Measurements from ENCODE around the gene CLIP3.
A peak's percentile ranks its signal among the peaks of the same experiment; 100 is the strongest.
"Not testable (repeated sequence)": the region's sequence is repeated elsewhere in the genome, so short reads cannot be mapped to it uniquely, and the experiment has no call there.

The CLIP3 gene

DNA sequence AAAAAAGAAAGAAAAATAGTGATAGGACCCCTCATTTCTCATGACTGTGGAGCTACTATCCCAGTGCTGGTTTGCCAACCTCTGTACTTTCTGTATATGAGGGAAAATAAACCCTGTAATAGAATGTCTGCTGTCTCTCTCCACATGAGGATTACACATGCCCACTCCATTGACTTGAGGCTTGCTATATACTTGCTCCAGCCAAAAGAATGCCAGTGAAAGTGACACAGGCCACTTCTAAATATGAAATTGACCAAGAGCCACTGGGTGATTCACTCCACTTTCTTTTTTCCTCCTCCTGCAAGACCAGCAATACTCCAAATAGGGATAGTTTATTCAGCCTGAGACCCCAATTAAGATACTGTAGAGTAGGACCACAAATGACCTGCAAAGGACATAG, 15.2 kb upstream of the CLIP3 start:
- no peak for DNase-seq (ENCODE audit: low read depth in 2 of 2)

DNA sequence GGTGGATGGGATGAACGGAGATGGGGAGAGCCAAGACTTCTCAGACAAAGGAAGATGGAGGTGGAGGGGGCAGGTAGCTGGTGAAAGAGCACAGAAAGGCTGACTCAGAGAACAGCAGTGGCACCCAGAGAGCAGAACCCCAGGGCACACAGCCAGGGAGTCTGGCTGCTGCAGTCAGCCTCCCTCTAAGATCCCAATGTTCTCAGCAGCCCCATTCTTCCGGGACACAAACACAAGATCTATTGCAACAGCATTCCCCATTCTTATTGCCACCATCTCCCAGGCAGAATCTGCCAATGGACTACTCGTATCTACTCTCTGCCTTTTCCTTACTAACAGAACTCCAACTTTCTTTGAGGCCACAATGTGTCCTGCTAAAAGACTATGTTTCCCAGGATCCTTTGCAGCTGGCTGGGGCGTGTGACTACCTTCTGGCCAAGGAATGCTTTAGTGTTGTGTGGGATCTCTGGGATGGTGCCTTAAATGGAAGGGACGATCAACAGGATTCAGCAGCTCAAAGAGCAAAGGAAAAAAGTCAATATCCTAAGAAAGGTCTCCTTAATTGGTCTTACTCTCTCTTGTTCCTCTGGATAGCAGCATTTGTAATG, 13.9 kb upstream of the CLIP3 start:
- DNase-seq (ENCODE audit: low read depth in 2 of 2) = no peak

DNA sequence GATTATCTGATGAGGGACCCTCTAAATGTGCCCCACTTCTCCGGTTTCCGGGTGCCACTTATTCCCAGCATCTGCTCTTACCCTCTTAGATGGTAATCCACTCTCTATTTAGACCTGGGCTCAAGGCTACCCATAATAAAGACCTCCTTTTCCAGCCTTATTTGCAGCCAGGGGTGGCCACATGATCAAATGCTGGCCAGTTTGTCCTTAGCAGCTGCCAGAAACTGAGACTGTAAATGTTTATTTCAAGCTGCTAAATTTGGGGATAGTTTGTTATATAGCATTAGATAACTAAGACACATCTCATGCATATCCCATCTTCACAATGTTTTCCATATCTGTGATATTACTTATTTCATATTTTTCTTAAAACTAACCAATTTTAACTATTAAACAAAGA, 11.3 kb upstream of the CLIP3 start:
- DNase-seq (ENCODE audit: low read depth in 2 of 2) = no peak

DNA sequence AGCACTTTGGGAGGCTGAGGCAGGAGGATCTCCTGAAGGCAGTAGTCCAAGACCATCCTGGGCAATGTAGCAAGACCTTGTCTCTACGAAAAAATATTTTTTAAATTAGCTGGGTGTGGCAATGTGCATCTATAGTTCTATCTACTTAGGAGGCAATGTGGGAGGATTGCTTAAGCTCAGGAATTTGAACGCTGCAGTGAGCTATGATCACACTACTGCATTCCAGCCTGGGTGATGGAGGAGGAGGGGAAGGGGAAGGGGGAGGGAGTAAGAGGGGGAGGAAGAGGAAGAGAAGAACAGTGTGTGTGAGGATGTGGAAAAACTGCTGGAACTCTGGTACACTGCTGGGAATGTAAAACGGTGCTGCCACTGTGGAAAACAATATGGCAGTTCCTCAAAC, 9.2 kb upstream of the CLIP3 start:
- no peak for DNase-seq (ENCODE audit: low read depth in 2 of 2)

DNA sequence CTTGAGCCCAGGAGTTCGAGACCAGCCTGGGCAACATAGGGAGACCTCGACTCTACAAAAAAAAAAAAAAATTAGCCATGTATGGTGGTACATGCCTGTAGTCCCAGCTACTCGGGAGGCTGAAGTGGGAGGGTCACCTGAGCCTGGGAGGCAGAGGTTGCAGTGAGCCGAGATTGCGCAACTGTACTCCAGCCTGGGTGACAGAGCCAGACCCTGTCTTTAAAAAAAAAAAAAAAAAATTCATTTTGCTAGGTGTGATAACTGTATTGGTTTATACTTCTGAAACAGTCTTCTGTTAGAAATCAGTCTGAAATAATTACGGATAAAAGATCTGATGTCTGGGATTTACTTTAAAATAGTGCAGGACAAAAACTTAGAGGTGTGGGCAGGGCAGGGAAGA, 8.4 kb upstream of the CLIP3 start:
- not testable (repeated sequence) for DNase-seq (ENCODE audit: low read depth in 2 of 2)

DNA sequence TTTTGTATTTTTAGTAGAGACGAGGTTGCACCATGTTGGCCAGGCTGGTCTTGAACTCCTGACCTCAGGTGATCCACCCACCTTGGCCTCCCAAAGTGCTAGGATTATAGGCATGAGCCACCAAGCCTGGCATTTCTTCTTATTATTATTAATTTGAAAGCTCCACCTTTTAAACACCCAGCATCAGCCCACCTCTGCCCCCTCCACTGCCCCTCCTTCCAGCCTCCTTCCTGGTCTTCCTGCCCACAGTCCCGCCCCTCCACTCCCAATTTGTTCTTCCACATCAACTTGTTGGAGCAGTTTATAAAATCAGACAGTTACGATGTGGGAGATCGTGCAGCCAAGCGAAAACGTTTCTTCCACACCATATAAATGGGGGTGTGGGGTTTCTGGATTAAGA, 7.8 kb upstream of the CLIP3 start:
- no peak for DNase-seq (ENCODE audit: low read depth in 2 of 2)

DNA sequence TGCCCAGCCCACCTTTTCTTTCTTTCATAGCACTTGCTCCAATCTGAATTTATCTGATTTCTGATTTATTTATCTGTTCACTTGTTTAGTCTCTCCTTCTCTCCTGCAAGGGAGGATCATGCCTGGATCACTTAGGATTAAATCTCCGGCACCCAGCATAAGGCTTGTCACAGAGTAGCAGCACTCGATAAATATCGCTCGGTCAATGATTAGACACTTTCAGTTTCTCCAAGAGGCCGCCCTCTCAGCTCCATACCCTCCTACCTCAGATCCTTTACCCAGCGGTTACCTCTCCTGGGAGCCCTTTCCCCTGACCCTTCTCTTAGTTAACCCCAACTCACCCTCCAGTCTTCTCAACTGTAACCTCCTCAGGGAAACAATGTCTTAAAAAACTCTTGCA, 1.4 kb downstream of the CLIP3 start:
- no peak for DNase-seq (ENCODE audit: low read depth in 2 of 2)

DNA sequence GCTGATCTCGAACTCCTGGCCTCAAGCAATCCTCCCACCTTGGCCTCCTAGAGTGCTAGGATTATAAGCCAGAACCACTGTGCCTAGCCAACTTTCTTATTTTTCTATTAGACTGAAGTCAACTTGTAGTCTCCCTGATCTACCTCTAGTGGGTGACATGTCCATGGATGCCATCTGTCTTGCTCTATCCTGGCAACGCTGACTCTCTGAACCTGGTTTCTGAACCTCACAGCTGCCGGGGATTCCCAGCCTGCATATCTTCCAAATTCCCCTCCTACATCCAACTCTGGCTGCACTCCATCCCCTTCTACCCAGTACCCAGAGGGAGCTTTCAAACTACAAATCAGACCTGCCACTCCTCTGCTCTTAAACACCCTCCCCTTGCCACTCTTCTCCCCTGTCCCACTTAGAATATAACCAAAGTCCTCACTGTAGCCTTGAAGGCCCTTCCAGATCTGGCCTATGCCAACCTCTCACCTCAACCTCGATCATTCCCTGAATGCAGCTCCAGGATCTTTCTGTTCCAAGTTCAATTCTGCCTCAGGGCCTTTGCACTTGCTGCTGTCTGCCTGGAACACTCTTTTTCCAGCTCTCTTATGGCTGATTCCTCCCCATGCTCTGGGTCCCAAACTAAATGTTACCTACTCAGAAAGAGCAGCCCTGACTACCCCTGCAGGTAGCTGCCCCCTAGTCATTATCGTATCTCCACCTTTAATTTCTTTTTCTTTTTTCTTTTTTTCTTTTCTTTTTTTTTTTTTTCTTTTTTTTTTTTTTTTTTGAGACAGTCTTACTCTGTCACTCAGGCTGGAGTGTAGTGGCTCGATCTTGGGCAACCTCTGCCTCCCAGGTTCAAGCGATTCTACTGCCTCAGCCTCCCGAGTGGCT, 2.2 kb downstream of the CLIP3 start:
- no peak for DNase-seq (ENCODE audit: low read depth in 2 of 2)

DNA sequence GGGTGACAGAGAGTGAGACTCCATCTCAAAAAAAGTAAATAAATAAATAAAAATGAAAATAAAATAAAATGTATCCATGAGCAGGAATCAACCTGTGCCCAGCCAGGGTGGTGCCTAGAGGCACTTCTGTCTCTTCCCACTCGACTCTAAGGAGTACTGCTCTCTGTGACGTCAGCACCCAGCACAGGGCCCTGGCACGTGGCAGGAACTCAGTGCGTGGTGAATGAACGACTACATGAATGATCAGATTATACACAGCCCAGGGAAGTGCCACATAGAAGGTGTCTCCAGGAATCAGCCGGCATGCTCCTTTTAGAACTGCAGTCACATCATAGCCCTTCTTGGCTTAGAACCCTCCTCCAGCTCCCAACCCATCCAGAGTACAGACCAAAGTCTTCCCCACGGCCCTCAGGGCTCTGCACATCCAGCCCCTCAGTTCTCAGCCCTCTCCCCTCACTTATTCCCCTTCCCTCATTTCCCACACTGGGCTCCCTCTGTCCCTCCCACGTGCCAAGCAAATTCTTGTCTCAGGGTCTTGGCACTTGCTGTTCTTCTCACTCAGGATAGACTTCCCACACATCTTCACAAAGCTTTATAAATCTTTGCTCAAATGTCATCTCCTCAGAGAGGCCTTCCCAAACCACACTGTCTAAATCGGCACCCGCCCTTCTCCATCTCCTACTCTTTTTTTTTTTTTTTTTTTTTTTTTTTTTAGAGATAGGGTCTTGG, 4.2 kb downstream of the CLIP3 start:
- no peak for DNase-seq (ENCODE audit: low read depth in 2 of 2)

DNA sequence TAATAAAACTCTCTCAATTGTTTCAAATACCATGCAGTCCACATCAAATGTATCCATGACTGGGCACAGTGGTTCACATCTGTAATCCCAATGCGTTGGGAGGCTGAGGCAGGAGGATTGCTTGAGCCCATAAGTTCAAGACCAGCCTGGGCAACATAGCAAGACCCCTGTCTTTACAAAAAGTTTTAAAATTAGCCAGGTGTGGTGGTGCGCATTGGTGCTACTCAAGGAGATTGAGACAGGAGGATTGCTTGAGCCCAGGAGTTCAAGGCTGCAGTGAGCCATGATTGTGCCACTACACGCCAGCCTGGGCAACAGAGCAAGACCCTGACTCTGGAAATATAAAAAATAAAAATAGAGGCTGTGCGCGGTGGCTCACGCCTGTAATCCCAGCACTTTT, 5.0 kb downstream of the CLIP3 start:
- DNase-seq (ENCODE audit: low read depth in 2 of 2) = no peak

DNA sequence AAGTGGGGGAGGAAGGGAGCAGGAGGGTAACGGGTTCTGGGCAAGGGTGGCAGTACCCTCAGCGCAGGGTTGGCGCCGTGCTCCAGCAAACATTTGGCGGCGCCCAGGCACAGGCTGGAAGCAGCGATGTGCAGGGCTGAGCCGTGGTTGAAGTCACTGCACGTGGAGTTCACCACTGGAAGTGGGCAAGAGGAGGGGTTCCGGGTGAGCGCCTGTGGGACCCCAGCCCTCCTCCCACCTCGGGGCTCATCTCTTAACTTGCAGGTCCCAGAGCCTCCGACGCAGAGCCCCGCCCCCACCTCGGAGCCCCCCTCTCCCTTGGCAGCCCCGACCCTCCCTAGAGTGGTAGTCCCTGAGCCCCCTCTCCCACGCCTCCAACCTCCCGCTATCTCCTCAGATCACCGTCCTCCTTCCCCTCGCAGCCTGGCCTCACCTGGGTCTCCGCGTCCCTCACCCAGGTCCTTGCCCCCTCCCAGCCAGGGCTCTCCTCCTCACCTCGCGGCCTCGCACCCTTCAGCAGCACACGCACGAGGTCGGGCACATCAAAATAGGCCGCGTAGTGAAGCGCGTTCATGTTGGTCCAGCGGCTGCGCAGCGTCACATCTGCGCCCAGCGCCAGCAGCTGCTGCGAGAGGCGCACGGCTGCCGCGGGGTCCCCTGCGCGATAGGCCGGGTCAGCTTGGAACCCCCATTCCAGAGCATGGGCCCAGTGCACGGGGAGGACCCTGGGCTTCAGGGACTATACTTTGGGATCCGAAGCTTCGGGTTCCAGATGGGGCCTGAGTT, 6.4 kb downstream of the CLIP3 start:
- no peak for DNase-seq (ENCODE audit: low read depth in 2 of 2)

DNA sequence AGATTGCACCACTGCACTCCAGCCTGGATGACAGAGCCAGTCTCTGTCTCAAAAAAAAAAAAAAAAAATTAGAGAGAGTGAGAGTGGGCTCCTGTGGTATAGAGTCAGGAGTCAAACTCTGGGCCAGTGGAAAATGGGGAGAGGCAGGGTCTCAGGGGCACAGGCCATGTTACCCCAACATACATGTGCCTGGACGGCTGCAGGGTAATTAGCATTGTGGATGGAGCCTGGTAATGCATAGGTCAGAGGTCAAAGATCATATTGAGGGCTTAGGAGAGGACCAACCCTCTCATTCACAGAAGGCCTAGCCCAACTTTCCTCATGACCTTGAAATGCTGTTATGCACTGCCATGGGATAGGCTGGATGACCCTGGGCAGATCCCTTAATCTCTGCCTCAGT, 7.1 kb downstream of the CLIP3 start:
- DNase-seq (ENCODE audit: low read depth in 2 of 2) = no peak

DNA sequence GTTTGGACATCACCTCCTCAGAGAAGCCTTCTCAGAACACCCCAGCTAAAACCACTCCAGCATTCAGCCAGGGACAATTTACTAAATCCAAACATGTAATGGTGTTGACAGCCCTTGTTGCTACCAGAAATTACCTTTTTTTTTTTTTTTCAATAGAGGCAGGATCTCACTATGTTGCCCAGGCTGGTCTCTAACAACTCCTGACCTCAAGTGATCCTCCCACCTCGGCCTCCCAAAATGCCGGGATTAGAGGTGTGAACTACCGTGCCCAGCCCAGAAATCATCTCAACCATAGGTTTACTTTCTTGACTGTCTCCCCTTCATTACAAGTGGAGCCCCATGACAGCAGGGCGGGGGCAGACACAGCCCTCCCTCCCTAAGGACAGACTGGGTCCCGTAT, 9.2 kb downstream of the CLIP3 start:
- no peak for DNase-seq (ENCODE audit: low read depth in 2 of 2)

DNA sequence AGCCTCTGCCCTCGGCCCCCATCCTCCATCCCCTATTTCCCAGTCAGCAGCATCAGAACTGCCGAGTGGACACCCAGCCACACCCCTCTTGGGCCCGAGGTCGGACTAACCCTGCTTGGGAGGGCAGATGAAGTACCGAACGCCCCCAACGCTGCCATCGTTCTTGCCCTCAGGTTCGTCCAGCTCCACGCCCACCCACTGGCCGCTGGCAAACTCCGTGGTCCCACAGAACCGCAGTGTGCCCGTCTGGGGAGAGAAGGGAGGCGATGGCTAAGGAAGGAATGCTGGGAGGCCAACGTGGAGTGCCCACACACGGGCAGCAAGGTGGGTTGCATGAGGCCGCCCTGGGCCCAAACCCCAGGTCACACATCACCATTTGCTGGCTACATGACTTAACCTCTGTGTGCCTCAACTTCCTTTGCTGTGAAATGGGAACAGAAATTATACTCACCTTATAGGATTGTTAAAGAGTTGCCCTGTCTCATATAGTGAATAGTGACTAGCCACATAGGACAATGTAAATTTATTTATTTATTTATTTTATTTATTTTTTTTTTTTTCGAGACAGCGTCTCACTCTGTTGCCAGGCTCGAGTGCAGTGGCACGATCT, 13.5 kb downstream of the CLIP3 start:
- DNase-seq (ENCODE audit: low read depth in 2 of 2) = no peak

DNA sequence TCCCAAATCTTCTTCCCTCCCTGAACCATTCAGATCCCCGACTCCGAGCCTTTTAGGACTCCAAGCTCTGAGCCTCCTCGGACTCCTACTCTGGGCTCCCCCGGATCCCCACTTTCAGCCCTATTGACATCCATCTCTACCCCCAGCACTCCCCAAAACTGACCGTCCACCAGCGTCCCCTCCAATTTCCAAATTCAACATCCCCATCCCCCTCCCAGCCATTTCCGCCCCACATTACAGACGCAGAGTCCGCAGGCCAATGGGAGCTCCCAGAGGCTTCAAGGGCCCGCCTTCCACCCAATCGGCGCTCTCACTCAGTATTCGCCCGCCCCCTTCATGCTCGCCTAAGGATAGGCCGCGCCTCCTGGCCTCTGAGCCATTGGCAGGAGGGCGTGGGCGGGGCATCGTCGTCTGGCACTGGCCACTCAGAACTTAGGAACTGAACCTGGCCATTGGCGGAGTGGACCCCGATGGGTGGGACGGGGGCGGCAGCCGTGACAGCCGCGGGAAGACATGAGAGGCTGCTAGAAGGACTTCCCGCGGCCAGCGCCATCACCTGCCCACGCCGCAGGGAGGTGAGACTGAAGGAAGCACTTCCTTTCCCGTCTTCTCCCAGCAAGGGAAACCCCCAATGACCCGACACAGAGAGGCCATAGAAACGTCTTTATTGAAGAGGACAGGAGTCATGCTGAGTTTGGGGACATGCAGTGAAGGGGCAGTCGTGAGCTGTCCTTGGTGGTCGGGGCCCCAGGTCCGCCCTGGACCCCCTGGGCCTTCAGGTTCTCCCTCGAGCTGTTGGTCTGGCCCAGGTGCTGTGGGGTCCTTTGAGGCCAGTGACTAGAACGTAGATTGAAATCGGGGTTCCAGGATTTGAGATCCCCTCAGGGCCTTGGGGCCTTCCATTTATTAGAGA, 18.4 kb downstream of the CLIP3 start, which contains the start of gene ALKBH6:
ALKBH6 (minus strand) TSS at position 202 of the 913 bp plus-strand sequence. CDS start 816 bp downstream, outside the sequence.
- DNase-seq (ENCODE audit: low read depth in 2 of 2) = peak; percentile 97 to 98

DNA sequence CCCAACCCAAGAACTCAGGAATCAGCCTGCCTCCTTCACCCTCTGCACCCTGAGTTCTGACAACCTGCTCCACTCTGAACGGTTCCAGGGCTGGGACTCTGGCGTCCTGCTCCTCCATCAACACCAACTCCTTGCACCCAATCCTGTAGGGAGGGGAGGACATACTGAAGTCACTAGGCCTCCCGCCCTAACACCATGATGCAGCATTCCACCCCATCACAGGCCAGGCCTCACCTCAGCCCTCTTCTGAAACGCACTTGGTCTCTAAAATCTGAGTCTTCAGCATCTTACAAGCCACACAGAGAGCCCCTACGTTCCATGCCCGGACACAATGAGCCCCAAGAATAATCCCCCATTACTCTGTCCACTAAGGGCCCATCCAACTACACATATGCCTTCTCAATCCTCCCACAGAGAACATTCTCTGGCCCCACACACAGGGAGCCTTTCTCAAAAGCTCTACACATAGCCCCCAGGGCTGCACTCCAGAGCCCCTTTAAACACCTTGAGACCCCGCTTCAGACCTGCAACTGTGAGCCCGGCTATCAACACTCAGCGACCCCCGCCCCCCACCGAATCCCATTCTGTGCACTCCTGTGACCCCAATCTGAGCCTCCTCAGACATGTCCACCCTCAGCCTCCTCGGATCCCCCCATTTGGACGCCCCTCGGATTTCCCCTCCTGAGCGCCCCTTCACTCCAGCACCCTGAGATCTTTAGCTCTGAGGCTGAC, 19.2 kb downstream of the CLIP3 start:
- DNase-seq (ENCODE audit: low read depth in 2 of 2) = no peak

DNA sequence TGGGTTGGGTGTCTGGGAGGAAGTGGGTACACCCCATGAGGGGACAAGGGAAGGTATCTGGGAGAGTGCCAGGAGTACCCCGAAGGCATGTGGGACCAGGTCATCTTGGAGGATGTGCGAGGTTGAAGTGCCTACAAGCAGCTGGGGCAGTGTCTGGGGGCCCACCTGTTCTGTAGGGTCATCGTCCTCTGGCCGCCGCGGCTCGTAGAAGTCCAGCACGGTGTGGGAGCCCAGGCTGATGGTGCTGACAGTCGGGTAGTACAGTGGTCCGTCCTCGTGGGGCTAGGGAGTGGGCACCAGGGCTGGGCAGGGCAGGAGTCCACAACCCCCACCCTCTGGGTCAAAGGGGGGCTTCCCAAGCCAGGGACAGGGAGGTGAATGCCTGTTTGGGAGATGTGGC, 22.3 kb downstream of the CLIP3 start:
- DNase-seq (ENCODE audit: low read depth in 2 of 2) = no peak

DNA sequence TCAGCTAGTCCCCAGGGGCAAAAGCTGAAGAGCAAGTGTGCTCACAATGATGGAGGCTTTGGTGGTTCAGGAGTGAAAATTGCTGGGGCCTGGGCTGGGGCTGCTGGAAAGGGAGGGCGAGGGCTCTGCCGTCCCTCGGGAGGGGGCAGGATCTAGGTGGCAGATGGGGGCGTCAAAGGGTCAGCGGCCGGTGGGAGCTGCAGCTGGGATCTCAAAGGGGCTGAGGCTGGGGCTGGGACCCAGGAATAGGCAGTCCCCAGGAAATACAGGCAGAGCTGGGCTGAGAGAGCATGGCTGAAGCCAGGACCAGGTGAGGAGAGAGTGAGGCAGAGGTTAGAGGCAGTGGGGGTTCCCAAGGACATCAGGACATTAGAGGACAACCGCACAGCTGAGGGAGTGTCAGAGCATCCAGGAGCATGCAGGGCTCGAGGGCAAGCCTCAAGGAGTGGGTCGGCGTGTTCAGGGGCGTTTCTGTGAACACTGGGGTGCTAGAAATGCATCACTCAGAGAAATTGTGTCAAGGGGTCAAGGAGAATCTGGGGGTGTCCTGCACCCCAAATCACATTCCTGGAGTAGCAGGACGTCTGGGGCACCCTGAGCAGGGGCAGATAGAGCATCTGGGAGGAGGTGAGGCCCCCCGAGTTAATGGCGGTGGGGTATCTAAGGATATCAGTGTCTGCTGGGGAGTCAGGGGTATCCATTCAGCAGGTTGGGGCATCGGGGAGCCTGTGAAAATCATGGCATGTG, 22.9 kb downstream of the CLIP3 start:
- no peak for DNase-seq (ENCODE audit: low read depth in 2 of 2)

DNA sequence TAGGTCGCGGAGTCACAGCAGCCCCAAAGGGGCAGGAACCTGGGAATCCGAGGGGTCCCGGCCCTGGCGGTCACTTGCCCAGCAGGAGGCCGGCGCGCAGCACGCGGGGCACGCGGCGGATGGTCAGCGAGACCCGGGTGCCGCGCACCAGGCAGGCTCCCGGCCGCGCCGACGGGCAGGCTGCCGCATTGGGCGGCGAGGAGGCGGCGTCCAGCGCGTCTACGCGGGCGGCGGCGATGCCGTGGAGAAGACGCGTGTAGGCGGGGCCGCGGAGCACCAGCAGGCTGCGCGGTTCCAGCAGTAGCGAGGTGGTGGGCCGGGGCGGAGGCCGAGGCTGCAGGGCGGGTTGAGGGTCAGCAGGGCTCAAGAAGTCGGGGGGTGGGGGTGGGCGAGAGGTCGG, 23.5 kb downstream of the CLIP3 start:
- no peak for DNase-seq (ENCODE audit: low read depth in 2 of 2)

All from stimulated activated CD8-positive, alpha-beta memory T cell treated with anti-CD3 and anti-CD28 coated beads, Interleukin-15, amount 100 ng/mL, for 4 hours (primary cell).